ENCODE data around the gene JAG1. TPM values are rescaled to one million over a fixed set of nuclear protein-coding genes. Genes with fewer than 3 reads are reported as not detected.

The JAG1 gene
- total and polyA plus RNA-seq, 9 of the 15 experiments (the other 6 are each of a cell fraction or from before 2014, with no cell fraction given), result 0.04 to 0.40 (median 0.07) TPM

DNA sequence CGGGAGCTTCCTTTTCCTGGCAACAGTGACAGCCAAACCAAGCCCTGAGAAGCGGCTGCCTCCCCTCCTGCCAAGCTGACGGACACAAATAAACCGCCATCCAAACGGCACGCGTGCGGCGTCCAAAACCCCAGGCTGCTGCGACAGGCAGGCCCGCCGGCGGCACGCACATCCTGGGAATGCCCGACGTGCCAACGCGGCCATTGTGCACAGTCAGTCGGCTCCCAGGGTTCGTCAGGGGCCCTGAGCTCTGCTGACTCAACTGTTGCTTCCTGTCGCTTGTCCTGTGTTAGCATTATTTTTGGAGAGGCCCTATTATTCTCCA, 6.8 kb downstream of the JAG1 start:
- H2AFZ ChIP-seq (ENCODE audit: low read depth, low read length), result no peak overlapping the region
- no peak for ATAC-seq
- 0% methylated on average over 5 of the region's 21 CpGs for WGBS (ENCODE audit: insufficient coverage, low coverage, missing lambda C conversion rate)
- H3K9me3 ChIP-seq (replicated peaks; ENCODE audit: control insufficient read depth, insufficient read depth, low read depth, low read length), result no peaks in the 10 kb centered on the region
- BruUV-seq (replicated peaks), result no TSS peak
- no peak overlapping the region for H3K4me2 ChIP-seq (ENCODE audit: insufficient read depth, low read length)
- no peaks in the 10 kb centered on the region for H4K20me1 ChIP-seq (replicated peaks; ENCODE audit: control insufficient read depth, insufficient read depth, low read length)
- FAIRE-seq, result no peak
- H3K9me1 ChIP-seq (ENCODE audit: control insufficient read depth, insufficient read depth, low read length), result no peaks in the 10 kb centered on the region
- no peaks in the 10 kb centered on the region for H3K79me2 ChIP-seq (ENCODE audit: control insufficient read depth, insufficient read depth, low read length)
- no peaks in the 10 kb centered on the region for H3K36me3 ChIP-seq (ENCODE audit: control insufficient read depth, insufficient read depth, low read length)
- H3K27ac ChIP-seq (ENCODE audit: extremely low read depth, low read depth, low read length), result no peak overlapping the region
- H3K4me3 ChIP-seq, result no peak overlapping the region
- POLR2A ChIA-PET, result no interaction called here
- DNase-seq (ENCODE audit: extremely low read depth in 1 of 4, low spot score in 3 of 4), result no peak
- CTCF ChIA-PET (ENCODE audit: low intra/inter-chr PET ratio), result no interaction called here
- intact Hi-C loops (cut with micrococcal nuclease), result no loop called here
- in situ Hi-C loops (cut with MboI), result no loop called here
- H3K4me1 ChIP-seq (replicated peaks in 1 of 2; ENCODE audit: control insufficient read depth in 2 of 2, insufficient read depth in 2 of 2, low read length in 2 of 2), result peaks cover 0 to 7% of the 10 kb centered on the region in 2 experiments; a peak in 1 of 5 replicates
- peaks cover 0 to 21% of the 10 kb centered on the region in 2 experiments; a peak in 2 of 5 replicates for H3K27me3 ChIP-seq (ENCODE audit: control insufficient read depth in 2 of 2, insufficient read depth in 2 of 2, low read length in 2 of 2)
- H3K9ac ChIP-seq (ENCODE audit: insufficient read depth in 1 of 2, low read depth in 2 of 2, low read length in 2 of 2), result no peak overlapping the region
- TF ChIP-seq GATAD2B (IDR thresholded peaks at IDR 0.05; ENCODE audit: borderline replicate concordance) (no peak), TAF7 (tag; IDR thresholded peaks at IDR 0.05) (no peak), PRMT5 (CRISPR knock-in tag; IDR thresholded peaks at IDR 0.05) (no peak), NCOA4 (IDR thresholded peaks at IDR 0.05; ENCODE audit: partially characterized antibody) (no peak), IRF2 (CRISPR knock-in tag; IDR thresholded peaks at IDR 0.05) (no peak), NFIC (IDR thresholded peaks at IDR 0.05) (no peak), CBX8 (IDR thresholded peaks at IDR 0.05; ENCODE audit: borderline replicate concordance, extremely low read depth, low read depth, low read length, poor library complexity, severe bottlenecking) (no peak), BRF1 (IDR thresholded peaks at IDR 0.05; ENCODE audit: borderline replicate concordance, extremely low read depth, insufficient read length) (no peak), ZNF76 (CRISPR knock-in tag; IDR thresholded peaks at IDR 0.05; ENCODE audit: borderline replicate concordance) (no peak)
- TF ChIP-seq, protein P1, sequence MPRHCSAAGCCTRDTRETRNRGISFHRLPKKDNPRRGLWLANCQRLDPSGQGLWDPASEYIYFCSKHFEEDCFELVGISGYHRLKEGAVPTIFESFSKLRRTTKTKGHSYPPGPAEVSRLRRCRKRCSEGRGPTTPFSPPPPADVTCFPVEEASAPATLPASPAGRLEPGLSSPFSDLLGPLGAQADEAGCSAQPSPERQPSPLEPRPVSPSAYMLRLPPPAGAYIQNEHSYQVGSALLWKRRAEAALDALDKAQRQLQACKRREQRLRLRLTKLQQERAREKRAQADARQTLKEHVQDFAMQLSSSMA (CRISPR knock-in tag; IDR thresholded peaks at IDR 0.05), result no peak
- TF ChIP-seq, protein P2, sequence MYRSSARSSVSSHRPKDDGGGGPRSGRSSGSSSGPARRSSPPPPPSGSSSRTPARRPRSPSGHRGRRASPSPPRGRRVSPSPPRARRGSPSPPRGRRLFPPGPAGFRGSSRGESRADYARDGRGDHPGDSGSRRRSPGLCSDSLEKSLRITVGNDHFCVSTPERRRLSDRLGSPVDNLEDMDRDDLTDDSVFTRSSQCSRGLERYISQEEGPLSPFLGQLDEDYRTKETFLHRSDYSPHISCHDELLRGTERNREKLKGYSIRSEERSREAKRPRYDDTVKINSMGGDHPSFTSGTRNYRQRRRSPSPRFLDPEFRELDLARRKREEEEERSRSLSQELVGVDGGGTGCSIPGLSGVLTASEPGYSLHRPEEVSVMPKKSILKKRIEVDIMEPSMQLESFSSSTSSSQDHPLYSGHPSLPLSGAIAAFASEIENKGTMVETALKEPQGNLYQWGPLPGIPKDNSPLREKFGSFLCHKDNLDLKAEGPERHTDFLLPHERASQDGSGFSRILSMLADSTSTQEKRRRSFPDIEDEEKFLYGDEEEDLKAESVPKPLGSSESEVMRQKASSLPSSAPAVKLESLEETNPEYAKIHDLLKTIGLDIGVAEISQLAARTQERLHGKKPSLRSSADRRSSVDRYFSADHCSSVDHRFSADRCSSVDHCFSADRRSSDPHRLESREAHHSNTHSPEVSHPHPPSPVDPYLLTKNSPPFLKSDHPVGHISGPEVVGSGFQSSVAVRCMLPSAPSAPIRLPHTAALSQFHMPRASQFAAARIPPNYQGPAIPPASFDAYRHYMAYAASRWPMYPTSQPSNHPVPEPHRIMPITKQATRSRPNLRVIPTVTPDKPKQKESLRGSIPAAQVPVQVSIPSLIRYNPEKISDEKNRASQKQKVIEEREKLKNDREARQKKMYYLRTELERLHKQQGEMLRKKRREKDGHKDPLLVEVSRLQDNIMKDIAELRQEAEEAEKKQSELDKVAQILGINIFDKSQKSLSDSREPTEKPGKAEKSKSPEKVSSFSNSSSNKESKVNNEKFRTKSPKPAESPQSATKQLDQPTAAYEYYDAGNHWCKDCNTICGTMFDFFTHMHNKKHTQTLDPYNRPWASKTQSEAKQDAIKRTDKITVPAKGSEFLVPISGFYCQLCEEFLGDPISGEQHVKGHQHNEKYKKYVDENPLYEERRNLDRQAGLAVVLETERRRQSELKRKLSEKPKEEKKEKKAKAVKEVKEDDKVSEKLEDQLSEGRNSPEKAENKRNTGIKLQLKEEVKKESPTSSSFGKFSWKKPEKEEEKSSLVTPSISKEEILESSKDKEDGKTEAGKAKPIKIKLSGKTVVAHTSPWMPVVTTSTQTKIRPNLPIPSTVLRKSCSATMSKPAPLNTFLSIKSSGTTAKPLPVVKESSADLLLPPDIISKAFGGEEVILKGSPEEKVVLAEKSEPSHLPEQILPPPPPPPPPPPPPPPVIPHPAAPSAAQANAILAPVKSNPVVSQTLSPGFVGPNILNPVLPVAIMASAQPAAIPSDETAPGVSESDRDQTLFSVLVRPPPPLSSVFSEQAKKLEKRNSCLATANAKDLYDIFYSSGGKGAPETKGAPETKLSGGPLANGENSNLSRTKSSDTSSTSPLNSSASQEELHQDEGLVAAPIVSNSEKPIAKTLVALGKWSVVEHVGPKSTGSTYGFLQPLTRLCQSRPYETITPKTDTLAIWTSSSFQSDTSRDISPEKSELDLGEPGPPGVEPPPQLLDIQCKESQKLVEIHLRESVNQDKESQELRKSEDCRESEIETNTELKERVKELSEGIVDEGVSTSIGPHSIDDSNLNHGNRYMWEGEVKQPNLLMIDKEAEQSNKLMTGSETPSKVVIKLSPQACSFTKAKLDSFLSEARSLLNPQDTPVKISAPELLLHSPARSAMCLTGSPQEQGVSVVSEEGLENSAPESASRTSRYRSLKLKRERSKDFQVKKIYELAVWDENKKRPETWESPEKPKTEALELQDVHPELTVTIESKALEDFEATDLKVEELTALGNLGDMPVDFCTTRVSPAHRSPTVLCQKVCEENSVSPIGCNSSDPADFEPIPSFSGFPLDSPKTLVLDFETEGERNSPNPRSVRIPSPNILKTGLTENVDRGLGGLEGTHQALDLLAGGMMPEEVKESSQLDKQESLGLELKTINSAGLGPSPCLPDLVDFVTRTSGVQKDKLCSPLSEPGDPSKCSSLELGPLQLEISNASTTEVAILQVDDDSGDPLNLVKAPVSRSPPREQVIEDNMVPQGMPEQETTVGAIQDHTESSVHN (IDR thresholded peaks at IDR 0.05; ENCODE audit: borderline replicate concordance in 1 of 2, low read depth in 1 of 2), result no peak
- TF ChIP-seq, protein P3, sequence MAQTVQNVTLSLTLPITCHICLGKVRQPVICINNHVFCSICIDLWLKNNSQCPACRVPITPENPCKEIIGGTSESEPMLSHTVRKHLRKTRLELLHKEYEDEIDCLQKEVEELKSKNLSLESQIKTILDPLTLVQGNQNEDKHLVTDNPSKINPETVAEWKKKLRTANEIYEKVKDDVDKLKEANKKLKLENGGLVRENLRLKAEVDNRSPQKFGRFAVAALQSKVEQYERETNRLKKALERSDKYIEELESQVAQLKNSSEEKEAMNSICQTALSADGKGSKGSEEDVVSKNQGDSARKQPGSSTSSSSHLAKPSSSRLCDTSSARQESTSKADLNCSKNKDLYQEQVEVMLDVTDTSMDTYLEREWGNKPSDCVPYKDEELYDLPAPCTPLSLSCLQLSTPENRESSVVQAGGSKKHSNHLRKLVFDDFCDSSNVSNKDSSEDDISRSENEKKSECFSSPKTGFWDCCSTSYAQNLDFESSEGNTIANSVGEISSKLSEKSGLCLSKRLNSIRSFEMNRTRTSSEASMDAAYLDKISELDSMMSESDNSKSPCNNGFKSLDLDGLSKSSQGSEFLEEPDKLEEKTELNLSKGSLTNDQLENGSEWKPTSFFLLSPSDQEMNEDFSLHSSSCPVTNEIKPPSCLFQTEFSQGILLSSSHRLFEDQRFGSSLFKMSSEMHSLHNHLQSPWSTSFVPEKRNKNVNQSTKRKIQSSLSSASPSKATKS (CRISPR knock-in tag; IDR thresholded peaks at IDR 0.05), result no peak

Data from K562 (cell line).